Thyroid gland (tissue), 4 donors: Measurements from ENCODE around the gene FAM72A.
"Not testable (repeated sequence)": the region's sequence is repeated elsewhere in the genome, so short reads cannot be mapped to it uniquely, and the experiment has no call there.

Source experiments
- POLR2A ChIP-seq, 2 donors: fragments of 450-650 bp; IDR thresholded peaks; one replicate each; pipeline ENCODE4 v1.6.1; 2017; ENCODE audit warnings: antibody characterized with exemption in 2 of 2, mild to moderate bottlenecking in 2 of 2, moderate library complexity in 1 of 2
- TF ChIP-seq, protein P1 (sequence below), 6 experiments: fragments of 200-600 bp in 3 of 6; fragments of 450-650 bp in 3 of 6; sonication (generic) in 3 of 6; IDR thresholded peaks; one replicate each; pipeline ENCODE4 v1.5.1; 2016 to 2019; ENCODE audit warnings: antibody characterized with exemption in 6 of 6, mild to moderate bottlenecking in 2 of 6, inconsistent platforms in 1 of 6, moderate library complexity in 1 of 6

DNA sequence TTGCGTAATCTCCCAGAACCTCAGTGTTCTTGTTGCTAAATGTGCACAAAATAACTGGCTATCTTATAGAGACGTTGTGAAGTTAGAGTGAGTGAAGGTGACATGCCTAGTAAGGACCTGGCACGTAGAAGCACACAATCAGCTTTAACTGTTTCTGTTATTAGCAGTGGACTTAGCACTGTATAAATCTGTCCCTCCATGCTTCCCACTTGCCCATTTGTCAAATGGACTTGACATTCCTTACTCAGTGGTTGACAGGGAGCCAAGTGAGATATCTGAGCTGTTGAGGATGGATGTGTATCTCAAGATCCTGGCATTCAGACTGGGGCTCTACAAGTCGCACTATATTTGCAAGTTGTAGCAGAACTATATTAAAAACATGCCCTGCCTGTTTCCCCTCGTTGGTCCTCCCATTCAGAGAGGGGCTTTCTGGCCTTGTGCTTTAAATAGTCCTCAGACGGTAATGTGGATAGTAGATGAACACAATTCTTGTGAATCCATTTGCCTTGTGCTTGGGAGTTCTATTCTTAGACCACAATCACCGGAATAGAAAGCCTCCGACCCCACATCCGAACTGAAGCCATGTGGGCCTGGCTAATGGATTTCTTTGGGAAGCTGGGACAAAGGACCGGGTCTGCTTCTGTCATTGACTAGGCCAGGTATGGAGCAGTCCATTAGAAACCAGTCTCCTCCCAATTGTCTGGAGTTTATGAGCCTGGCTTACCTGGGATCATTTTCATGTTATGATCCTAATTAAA is 43.7 kb upstream of the FAM72A start:
- TF ChIP-seq, protein P1, sequence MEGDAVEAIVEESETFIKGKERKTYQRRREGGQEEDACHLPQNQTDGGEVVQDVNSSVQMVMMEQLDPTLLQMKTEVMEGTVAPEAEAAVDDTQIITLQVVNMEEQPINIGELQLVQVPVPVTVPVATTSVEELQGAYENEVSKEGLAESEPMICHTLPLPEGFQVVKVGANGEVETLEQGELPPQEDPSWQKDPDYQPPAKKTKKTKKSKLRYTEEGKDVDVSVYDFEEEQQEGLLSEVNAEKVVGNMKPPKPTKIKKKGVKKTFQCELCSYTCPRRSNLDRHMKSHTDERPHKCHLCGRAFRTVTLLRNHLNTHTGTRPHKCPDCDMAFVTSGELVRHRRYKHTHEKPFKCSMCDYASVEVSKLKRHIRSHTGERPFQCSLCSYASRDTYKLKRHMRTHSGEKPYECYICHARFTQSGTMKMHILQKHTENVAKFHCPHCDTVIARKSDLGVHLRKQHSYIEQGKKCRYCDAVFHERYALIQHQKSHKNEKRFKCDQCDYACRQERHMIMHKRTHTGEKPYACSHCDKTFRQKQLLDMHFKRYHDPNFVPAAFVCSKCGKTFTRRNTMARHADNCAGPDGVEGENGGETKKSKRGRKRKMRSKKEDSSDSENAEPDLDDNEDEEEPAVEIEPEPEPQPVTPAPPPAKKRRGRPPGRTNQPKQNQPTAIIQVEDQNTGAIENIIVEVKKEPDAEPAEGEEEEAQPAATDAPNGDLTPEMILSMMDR (IDR thresholded peaks at IDR 0.05) = not testable (repeated sequence)
- TF ChIP-seq POLR2A (IDR thresholded peaks at IDR 0.05) = not testable (repeated sequence)
